WERI-Rb-1 (cell line): ENCODE results near the gene MTG1.
A peak's percentile ranks its signal among the peaks of the same experiment; 100 is the strongest.
"Not testable (repeated sequence)": the region's sequence is repeated elsewhere in the genome, so short reads cannot be mapped to it uniquely, and the experiment has no call there.

Experiments used
- DNase-seq: peaks from one replicate; pipeline ENCODE4 v3.0.0-alpha.2; 2020
- H3K27ac ChIP-seq: fragments of 250-450 bp; sonication (Bioruptor Pico); 2 replicates; pipeline ENCODE4 v1.5.1; 2020; ENCODE audit warnings: mild to moderate bottlenecking, moderate library complexity
- H3K27me3 ChIP-seq: fragments of 250-450 bp; sonication (Bioruptor Pico); 2 replicates; pipeline ENCODE4 v1.5.1; 2021; ENCODE audit warnings: mild to moderate bottlenecking, low read depth, moderate library complexity; ENCODE audit not compliant: insufficient read depth, severe bottlenecking
- H3K36me3 ChIP-seq: fragments of 250-450 bp; sonication (Bioruptor Pico); 2 replicates; pipeline ENCODE4 v1.5.1; 2020; ENCODE audit warnings: mild to moderate bottlenecking, moderate library complexity
- H3K4me3 ChIP-seq: 2 replicates; pipeline ENCODE4 v1.5.1; 2011; ENCODE audit warnings: low read depth, mild to moderate bottlenecking, control low read depth, low read length
- H3K9me3 ChIP-seq: fragments of 250-450 bp; sonication (Bioruptor Pico); 2 replicates; pipeline ENCODE4 v1.5.1; 2021; ENCODE audit warnings: mild to moderate bottlenecking, moderate library complexity; ENCODE audit not compliant: severe bottlenecking
- TF ChIP-seq, protein P1 (sequence below): IDR thresholded peaks from 2 replicates; pipeline ENCODE4 v1.5.1; 2011; ENCODE audit warnings: low read depth, mild to moderate bottlenecking, control low read depth, inconsistent platforms, low read length

The MTG1 gene

GRCh38 chr10:133373174-133374090 lies 20.5 kb upstream of the MTG1 start, which contains the start of gene ECHS1:
Gene ECHS1 (minus strand): TSS chr10:133373354. CDS start chr10:133373333, 21 bp downstream.
- H3K27ac ChIP-seq = peak within 1 kb of the TSS; percentile 80
- peak; percentile 95 for DNase-seq
- H3K4me3 ChIP-seq = peak within 1 kb of the TSS; percentile 57
- TF ChIP-seq, protein P1, sequence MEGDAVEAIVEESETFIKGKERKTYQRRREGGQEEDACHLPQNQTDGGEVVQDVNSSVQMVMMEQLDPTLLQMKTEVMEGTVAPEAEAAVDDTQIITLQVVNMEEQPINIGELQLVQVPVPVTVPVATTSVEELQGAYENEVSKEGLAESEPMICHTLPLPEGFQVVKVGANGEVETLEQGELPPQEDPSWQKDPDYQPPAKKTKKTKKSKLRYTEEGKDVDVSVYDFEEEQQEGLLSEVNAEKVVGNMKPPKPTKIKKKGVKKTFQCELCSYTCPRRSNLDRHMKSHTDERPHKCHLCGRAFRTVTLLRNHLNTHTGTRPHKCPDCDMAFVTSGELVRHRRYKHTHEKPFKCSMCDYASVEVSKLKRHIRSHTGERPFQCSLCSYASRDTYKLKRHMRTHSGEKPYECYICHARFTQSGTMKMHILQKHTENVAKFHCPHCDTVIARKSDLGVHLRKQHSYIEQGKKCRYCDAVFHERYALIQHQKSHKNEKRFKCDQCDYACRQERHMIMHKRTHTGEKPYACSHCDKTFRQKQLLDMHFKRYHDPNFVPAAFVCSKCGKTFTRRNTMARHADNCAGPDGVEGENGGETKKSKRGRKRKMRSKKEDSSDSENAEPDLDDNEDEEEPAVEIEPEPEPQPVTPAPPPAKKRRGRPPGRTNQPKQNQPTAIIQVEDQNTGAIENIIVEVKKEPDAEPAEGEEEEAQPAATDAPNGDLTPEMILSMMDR = no peak
- peaks cover 21% of the 10 kb centered on the region for H3K36me3 ChIP-seq
- H3K9me3 ChIP-seq = no peaks in the 10 kb centered on the region
- no peaks in the 10 kb centered on the region for H3K27me3 ChIP-seq

DNA sequence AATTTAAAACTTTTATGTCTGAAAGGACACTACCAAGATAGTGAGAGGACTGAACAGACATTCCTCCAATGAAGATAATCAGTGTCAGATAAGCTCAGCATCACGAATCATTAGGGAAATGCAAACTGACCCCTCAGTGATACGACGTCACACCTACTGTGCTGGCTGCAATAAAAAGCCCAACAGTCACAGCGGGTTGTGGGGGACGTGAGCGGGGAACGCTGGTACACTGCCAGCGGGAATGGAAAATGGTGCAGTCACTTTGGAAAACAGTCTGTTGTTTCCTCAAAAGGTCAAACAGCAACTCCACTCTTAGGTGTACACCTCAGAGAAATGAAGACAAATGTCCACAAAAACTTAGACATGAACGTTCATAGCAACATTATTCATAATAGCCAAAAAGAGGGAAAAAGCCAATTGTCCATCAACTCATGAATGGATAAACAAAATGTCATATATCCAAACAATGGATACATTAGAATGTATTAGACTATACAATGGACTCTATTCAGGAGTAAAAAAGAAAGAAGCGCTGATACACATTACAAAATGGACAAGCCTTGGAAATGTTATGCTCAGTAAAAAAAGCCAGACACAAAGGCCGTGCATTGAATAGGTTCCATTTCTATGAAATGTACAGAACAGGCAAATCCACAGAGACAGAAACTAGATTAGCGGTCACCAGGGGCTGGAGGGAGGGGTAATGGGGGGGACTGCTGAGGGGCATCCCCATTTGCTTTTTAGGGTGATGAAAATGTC lies 18.4 kb upstream of the MTG1 start:
- TF ChIP-seq, protein P1 = no peak
- Histone ChIP-seq H3K9me3 (no peaks in the 10 kb centered on the region), H3K27ac (no peak overlapping the region), H3K4me3 (no peak overlapping the region), H3K27me3 (no peaks in the 10 kb centered on the region), H3K36me3 (peaks cover 2% of the 10 kb centered on the region; the same call in 1 of the 2 replicates)
- no peak for DNase-seq

GRCh38 chr10:133376183-133376582 lies 17.8 kb upstream of the MTG1 start:
- H3K27me3 ChIP-seq, H3K27ac ChIP-seq, H3K9me3 ChIP-seq, H3K4me3 ChIP-seq, DNase-seq, H3K36me3 ChIP-seq: not testable (repeated sequence)

DNA sequence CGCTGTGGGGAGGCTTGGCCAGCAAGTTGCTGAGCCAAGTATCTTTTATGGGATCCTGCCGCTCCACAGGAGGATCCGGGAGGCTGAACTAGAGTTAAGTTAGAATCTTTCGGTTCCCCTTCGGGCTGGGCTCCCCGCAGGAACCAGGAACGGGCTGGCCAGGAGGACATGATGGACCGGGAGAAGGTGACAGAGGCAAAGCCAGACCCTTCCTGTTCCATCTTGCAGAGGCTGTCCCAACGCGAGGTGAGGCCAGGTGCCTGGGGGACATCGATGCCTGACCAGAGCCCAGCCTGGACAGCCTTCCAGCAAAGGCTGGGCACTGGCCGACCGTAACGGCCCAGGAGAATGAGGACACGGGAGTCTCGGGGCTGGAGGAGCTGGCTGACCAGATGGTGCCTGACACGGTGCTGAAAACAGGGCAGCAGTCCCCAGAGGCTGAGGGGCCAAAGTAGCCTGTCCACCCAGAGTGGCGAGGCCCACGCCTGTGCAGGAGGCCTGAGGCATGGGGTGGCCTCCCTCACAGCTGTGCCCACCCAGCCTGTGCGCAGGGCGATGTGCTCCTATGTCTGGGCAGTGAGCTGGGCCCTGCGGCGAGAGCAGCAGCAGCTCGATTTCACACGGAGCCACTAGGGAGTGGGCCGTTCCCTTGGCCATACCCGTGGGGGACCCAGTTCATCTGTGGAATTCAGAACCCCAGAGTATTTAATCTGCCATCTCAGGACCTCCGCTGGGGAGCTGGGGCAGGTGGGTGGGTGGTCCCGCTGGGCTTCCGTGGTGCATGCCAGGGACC lies 16.7 kb upstream of the MTG1 start:
- Histone ChIP-seq H3K27me3 (no peaks in the 10 kb centered on the region), H3K4me3 (no peak overlapping the region), H3K36me3 (no peaks in the 10 kb centered on the region), H3K9me3 (no peaks in the 10 kb centered on the region), H3K27ac (no peak overlapping the region)
- no peak for DNase-seq
- TF ChIP-seq, protein P1 = no peak

- Histone ChIP-seq H3K36me3 (no peaks in the 10 kb centered on the region), H3K4me3 (peak overlapping the region; percentile 66), H3K27me3 (no peaks in the 10 kb centered on the region), H3K9me3 (no peaks in the 10 kb centered on the region), H3K27ac (no peak overlapping the region)
- TF ChIP-seq, protein P1 = no peak
- DNase-seq = no peak
These were observed 16.1 kb upstream of the MTG1 start for GRCh38 chr10:133377818-133378250.
